ENCODE results near the gene RDX.

Gene RDX

GRCh38 chr11:110125632-110126031, 170.8 kb downstream of the RDX start:
- no peak for DNase-seq
